Astrocyte (in vitro differentiated cells and primary cell): ENCODE measurements around the gene PTPA. TPM values are rescaled to one million over a fixed set of nuclear protein-coding genes. Genes with fewer than 3 reads are reported as not detected.
A peak's percentile ranks its signal among the peaks of the same experiment; 100 is the strongest.

ENCODE experiments used
- DNase-seq: peaks from one replicate; pipeline ENCODE4 v3.0.0-alpha.2; 2010; ENCODE audit warnings: low read depth
- FAIRE-seq: peaks from 2 replicates; lab custom pipeline; 2011; peaks lifted over from hg19 to GRCh38; lab: Jason Lieb, UNC
- H2AFZ ChIP-seq: 2 replicates; pipeline ENCODE4 v1.6.0; 2012; ENCODE audit warnings: low read depth, low read length, inconsistent platforms
- H3K27ac ChIP-seq: 2 replicates; pipeline ENCODE4 v1.5.1; 2011; ENCODE audit warnings: low read depth, low read length, inconsistent platforms
- H3K27me3 ChIP-seq: 2 replicates; pipeline ENCODE4 v1.6.0; 2011; ENCODE audit warnings: low read length, inconsistent platforms; ENCODE audit not compliant: insufficient read depth
- H3K36me3 ChIP-seq: 2 replicates; pipeline ENCODE4 v1.5.1; 2011; ENCODE audit warnings: low read length, inconsistent platforms; ENCODE audit not compliant: insufficient read depth
- H3K4me1 ChIP-seq: 2 replicates; pipeline ENCODE4 v1.5.1; 2011; ENCODE audit warnings: low read length, inconsistent platforms; ENCODE audit not compliant: insufficient read depth
- H3K4me2 ChIP-seq: 2 replicates; pipeline ENCODE4 v1.6.0; 2012; ENCODE audit warnings: low read length, inconsistent platforms
- H3K4me3 ChIP-seq: 2 replicates; pipeline ENCODE4 v1.5.1; 2011; ENCODE audit warnings: low read depth, mild to moderate bottlenecking, low read length, inconsistent platforms; ENCODE audit not compliant: insufficient read depth
- H3K79me2 ChIP-seq: 2 replicates; pipeline ENCODE4 v1.6.0; 2012; ENCODE audit warnings: mild to moderate bottlenecking, low read length, inconsistent platforms; ENCODE audit not compliant: insufficient read depth
- H3K9ac ChIP-seq: 2 replicates; pipeline ENCODE4 v1.6.0; 2012; ENCODE audit warnings: mild to moderate bottlenecking, low read length, inconsistent platforms
- H3K9me3 ChIP-seq: 2 replicates; pipeline ENCODE4 v1.5.1; 2012; ENCODE audit warnings: low read depth, mild to moderate bottlenecking, low read length, inconsistent platforms; ENCODE audit not compliant: insufficient read depth
- H4K20me1 ChIP-seq: 2 replicates; pipeline ENCODE4 v1.6.0; 2012; ENCODE audit warnings: low read length, inconsistent platforms; ENCODE audit not compliant: insufficient read depth
- H3K27ac Mint-ChIP-seq: one replicate; pipeline ENCODE4 v1.8.0; 2021; ENCODE audit warnings: mild to moderate bottlenecking, mixed read lengths; ENCODE audit not compliant: unreplicated experiment
- H3K27me3 Mint-ChIP-seq: one replicate; pipeline ENCODE4 v1.8.0; 2021; ENCODE audit warnings: low read depth, mixed read lengths; ENCODE audit not compliant: unreplicated experiment
- H3K36me3 Mint-ChIP-seq: one replicate; pipeline ENCODE4 v1.8.0; 2021; ENCODE audit warnings: low read depth, mixed read lengths; ENCODE audit not compliant: unreplicated experiment
- H3K4me1 Mint-ChIP-seq: one replicate; pipeline ENCODE4 v1.8.0; 2021; ENCODE audit warnings: low read depth, mixed read lengths; ENCODE audit not compliant: unreplicated experiment
- H3K4me3 Mint-ChIP-seq: one replicate; pipeline ENCODE4 v1.8.0; 2021; ENCODE audit warnings: mild to moderate bottlenecking, moderate library complexity, mixed read lengths; ENCODE audit not compliant: unreplicated experiment
- H3K9me3 Mint-ChIP-seq: one replicate; pipeline ENCODE4 v1.8.0; 2021; ENCODE audit warnings: mild to moderate bottlenecking, mixed read lengths; ENCODE audit not compliant: unreplicated experiment
- EZH2 ChIP-seq: IDR thresholded peaks from 2 replicates; pipeline ENCODE4 v1.6.1; 2012; ENCODE audit warnings: mild to moderate bottlenecking, low read length, inconsistent platforms; ENCODE audit not compliant: insufficient read depth
- total RNA-seq: library from RNA; stranded (reverse); gene quantifications from 2 replicates; pipeline ENCODE4 v1.2.1, GENCODE V29; 2021
- TF ChIP-seq, protein P1 (sequence below): IDR thresholded peaks from 2 replicates; pipeline ENCODE4 v1.5.1; 2011; ENCODE audit warnings: low read depth, mild to moderate bottlenecking, inconsistent platforms, low read length, moderate library complexity; ENCODE audit not compliant: insufficient read depth

PTPA gene
- total RNA-seq, 1 donor from 2014 or later, result 122 TPM

DNA sequence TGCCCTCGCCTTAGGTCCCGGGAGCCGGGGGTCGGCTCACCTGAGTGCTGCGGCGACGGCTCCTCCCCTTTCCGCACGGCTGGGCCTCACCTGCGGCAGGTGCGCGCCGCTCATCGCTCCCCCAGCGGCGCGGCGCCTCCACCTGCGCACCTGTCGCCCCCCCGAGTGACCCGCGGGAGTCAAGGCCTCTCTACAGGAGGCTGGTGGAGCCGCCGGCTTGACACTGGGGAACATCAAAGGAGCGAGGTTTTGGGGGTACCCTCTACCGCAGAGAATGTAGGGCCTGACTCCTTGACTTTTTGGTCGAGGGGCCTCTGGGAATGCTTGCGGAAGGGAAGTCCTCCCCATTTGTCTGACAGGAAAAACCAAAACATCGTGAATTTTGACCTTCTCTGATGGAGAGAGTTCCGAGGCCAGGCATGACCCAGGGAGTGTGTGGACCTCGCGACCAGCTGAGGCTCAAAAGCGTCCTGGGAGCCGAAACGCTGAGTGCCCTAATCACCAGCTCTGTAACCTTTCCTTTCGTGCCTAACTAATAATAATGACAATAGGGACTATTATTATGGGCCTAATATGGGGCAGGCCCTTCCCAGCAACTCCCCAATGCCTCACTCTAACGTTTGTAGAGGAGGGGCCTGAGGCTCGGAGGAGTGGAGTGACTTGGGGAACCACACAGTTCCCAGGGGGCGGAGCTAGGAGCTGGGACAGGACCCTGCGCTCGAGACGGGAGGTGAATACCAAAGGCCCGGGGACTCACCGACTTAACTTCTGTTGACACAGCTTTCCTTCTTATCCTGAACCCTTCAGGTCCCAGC, 67.6 kb downstream of the PTPA start:
- peak overlapping the region; percentile 83 for H3K4me2 ChIP-seq
- H3K27ac ChIP-seq, result no peak overlapping the region
- DNase-seq (no peak), FAIRE-seq (no peak)
- H3K36me3 Mint-ChIP-seq, result peaks cover 2% of the 10 kb centered on the region
- H3K9me3 ChIP-seq, result no peaks in the 10 kb centered on the region
- H3K4me1 Mint-ChIP-seq, result peaks cover 9% of the 10 kb centered on the region
- TF ChIP-seq, protein P1, sequence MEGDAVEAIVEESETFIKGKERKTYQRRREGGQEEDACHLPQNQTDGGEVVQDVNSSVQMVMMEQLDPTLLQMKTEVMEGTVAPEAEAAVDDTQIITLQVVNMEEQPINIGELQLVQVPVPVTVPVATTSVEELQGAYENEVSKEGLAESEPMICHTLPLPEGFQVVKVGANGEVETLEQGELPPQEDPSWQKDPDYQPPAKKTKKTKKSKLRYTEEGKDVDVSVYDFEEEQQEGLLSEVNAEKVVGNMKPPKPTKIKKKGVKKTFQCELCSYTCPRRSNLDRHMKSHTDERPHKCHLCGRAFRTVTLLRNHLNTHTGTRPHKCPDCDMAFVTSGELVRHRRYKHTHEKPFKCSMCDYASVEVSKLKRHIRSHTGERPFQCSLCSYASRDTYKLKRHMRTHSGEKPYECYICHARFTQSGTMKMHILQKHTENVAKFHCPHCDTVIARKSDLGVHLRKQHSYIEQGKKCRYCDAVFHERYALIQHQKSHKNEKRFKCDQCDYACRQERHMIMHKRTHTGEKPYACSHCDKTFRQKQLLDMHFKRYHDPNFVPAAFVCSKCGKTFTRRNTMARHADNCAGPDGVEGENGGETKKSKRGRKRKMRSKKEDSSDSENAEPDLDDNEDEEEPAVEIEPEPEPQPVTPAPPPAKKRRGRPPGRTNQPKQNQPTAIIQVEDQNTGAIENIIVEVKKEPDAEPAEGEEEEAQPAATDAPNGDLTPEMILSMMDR, result no peak
- H3K9ac ChIP-seq, result no peak overlapping the region
- peaks cover 32% of the 10 kb centered on the region for H3K79me2 ChIP-seq
- no peaks in the 10 kb centered on the region for H3K27me3 ChIP-seq
- peak overlapping the region; percentile 72 for H3K27ac Mint-ChIP-seq
- H4K20me1 ChIP-seq, result peaks cover 15% of the 10 kb centered on the region
- H3K4me3 Mint-ChIP-seq, result peak overlapping the region; percentile 70
- no peaks in the 10 kb centered on the region for H3K36me3 ChIP-seq
- peak overlapping the region; percentile 28 for H3K4me3 ChIP-seq
- peaks cover 18% of the 10 kb centered on the region for H3K4me1 ChIP-seq
- H2AFZ ChIP-seq, result no peak overlapping the region
- peaks cover 31% of the 10 kb centered on the region for H3K27me3 Mint-ChIP-seq
- no peaks in the 10 kb centered on the region for H3K9me3 Mint-ChIP-seq

DNA sequence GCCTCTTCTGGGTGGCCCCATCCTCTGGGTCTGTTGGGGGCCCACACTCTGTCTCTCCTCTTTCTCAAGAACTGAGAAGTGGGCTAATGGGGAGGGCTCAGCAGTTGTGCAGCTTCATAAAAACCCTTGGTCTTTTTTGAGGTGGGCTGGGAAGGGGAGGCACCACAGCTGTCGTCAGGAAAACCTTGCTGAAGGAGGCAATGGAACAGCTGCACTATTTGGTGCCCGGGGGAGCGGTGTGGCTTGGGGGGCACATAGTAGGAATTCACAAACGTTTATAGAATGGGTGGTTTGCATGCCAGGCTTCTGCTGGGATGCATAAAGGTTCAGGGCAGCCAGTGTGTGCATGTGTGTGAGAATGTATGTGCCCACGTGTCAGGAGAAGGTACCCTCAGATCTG, 70.0 kb downstream of the PTPA start:
- H2AFZ ChIP-seq, result no peak overlapping the region
- H3K9ac ChIP-seq, result no peak overlapping the region
- no peak overlapping the region for H3K27ac ChIP-seq
- Mint-ChIP-seq H3K9me3 (no peaks in the 10 kb centered on the region), H3K27ac (no peak overlapping the region), H3K4me3 (no peak overlapping the region), H3K36me3 (no peaks in the 10 kb centered on the region), H3K4me1 (peaks cover 14% of the 10 kb centered on the region), H3K27me3 (peaks cover 31% of the 10 kb centered on the region)
- no peak overlapping the region for H3K4me2 ChIP-seq
- H3K4me1 ChIP-seq, result peaks cover 5% of the 10 kb centered on the region
- peaks cover 15% of the 10 kb centered on the region for H3K79me2 ChIP-seq
- H3K36me3 ChIP-seq, result no peaks in the 10 kb centered on the region
- TF ChIP-seq, protein P1, result no peak
- TF ChIP-seq EZH2, result no peak
- FAIRE-seq, result no peak
- H4K20me1 ChIP-seq, result peaks cover 13% of the 10 kb centered on the region
- no peaks in the 10 kb centered on the region for H3K27me3 ChIP-seq
- DNase-seq, result no peak
- no peaks in the 10 kb centered on the region for H3K9me3 ChIP-seq
- no peak overlapping the region for H3K4me3 ChIP-seq

DNA sequence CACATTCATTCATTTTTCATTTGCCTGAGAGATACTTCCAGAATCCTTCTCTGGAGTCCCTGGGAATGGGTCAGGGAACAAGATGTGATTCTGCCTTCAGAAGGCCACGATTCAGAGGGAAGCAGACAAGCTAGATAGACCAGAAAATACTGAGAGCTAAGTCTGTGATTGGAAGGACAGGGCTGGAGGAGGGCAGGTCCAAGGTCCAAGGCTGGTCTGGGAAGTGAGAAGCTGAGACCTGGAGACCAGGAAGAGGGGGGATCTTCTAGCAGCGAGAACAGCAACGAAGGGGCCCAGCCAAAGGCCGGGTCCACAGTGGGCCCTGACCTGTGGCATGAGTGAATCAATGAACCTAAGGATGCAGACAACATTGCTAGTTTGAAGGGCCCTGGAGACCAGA, 70.9 kb downstream of the PTPA start:
- Histone ChIP-seq H3K27me3 (no peaks in the 10 kb centered on the region), H3K9me3 (no peaks in the 10 kb centered on the region), H3K4me3 (no peak overlapping the region), H3K27ac (no peak overlapping the region), H3K4me1 (peaks cover 5% of the 10 kb centered on the region), H4K20me1 (peaks cover 5% of the 10 kb centered on the region), H3K79me2 (peaks cover 6% of the 10 kb centered on the region), H3K9ac (no peak overlapping the region), H3K36me3 (no peaks in the 10 kb centered on the region), H2AFZ (no peak overlapping the region), H3K4me2 (no peak overlapping the region)
- H3K27me3 Mint-ChIP-seq, result peaks cover 31% of the 10 kb centered on the region
- H3K27ac Mint-ChIP-seq, result no peak overlapping the region
- TF ChIP-seq, protein P1, result no peak
- no peak for TF ChIP-seq EZH2
- H3K36me3 Mint-ChIP-seq, result no peaks in the 10 kb centered on the region
- H3K9me3 Mint-ChIP-seq, result no peaks in the 10 kb centered on the region
- FAIRE-seq (no peak), DNase-seq (no peak)
- peak overlapping the region; percentile 54 for H3K4me3 Mint-ChIP-seq
- H3K4me1 Mint-ChIP-seq, result peaks cover 14% of the 10 kb centered on the region
